H1 (cell line): ENCODE measurements around the gene MMP15. TPM values are rescaled to one million over a fixed set of nuclear protein-coding genes. Genes with fewer than 3 reads are reported as not detected.

ENCODE experiments used
- CTCF ChIA-PET: fragments of 300-600 bp; sonication (Branson Sonifier 250); formaldehyde crosslinking; loops from one replicate; lab custom pipeline; 2021; ENCODE audit not compliant: partially characterized antibody; lab: Charles Lee
- POLR2A ChIA-PET: fragments of 300-600 bp; sonication (Branson Sonifier 250); formaldehyde crosslinking; loops from one replicate; lab custom pipeline; 2021; ENCODE audit warnings: inconsistent platforms; ENCODE audit not compliant: partially characterized antibody; lab: Charles Lee
- DNase-seq, 2 experiments: peaks; one replicate each; pipeline versions ENCODE4 v3.0.0 to v3.0.0-alpha.2; 2010 to 2022; ENCODE audit warnings: low spot score in 2 of 2, low read depth in 1 of 2, mixed read lengths in 1 of 2
- FAIRE-seq: peaks from 2 replicates; lab custom pipeline; 2011; peaks lifted over from hg19 to GRCh38; lab: Jason Lieb, UNC
- H2AFZ ChIP-seq: 2 replicates; pipeline ENCODE4 v1.8.1; 2012; ENCODE audit warnings: low read length, inconsistent platforms
- H2AK5ac ChIP-seq: 2 replicates; pipeline ENCODE4 v1.6.1; 2013; ENCODE audit warnings: low read depth, low read length
- H2BK120ac ChIP-seq: replicated peaks from 2 replicates; pipeline ENCODE3; 2013; ENCODE audit warnings: low read depth, low read length, inconsistent platforms
- H2BK12ac ChIP-seq: 2 replicates; pipeline ENCODE4 v1.6.1; 2013; ENCODE audit warnings: low read depth, low read length
- H2BK15ac ChIP-seq: 2 replicates; pipeline ENCODE4 v1.6.1; 2013; ENCODE audit warnings: low read length
- H2BK20ac ChIP-seq: 2 replicates; pipeline ENCODE4 v1.6.1; 2013; ENCODE audit warnings: low read length
- H2BK5ac ChIP-seq: 2 replicates; pipeline ENCODE4 v1.6.1; 2013; ENCODE audit warnings: low read depth, low read length
- H3K14ac ChIP-seq: 2 replicates; pipeline ENCODE4 v1.6.1; 2013; ENCODE audit warnings: inconsistent platforms; ENCODE audit not compliant: insufficient read length
- H3K18ac ChIP-seq: 2 replicates; pipeline ENCODE4 v1.6.1; 2013; ENCODE audit warnings: low read length; ENCODE audit errors: extremely low read depth
- H3K23ac ChIP-seq: 2 replicates; pipeline ENCODE4 v1.6.1; 2013; ENCODE audit warnings: inconsistent platforms; ENCODE audit not compliant: insufficient read length
- H3K23me2 ChIP-seq: 2 replicates; pipeline ENCODE4 v1.6.1; 2013; ENCODE audit warnings: low read depth, low read length
- H3K27ac ChIP-seq: 2 replicates; pipeline ENCODE4 v1.6.1; 2011; ENCODE audit warnings: low read depth, low read length, inconsistent platforms
- H3K27me3 ChIP-seq, 4 experiments: replicated peaks in 1 of 4; 1 replicate in 1 of 4; 2 replicates in 3 of 4; pipeline versions ENCODE4 v1.6.1 to v1.8.1; 2011 to 2013; ENCODE audit warnings: low read length in 3 of 4, mild to moderate bottlenecking in 3 of 4, inconsistent platforms in 2 of 4, mixed read lengths in 2 of 4, moderate library complexity in 1 of 4; ENCODE audit not compliant: control insufficient read depth in 3 of 4, insufficient read depth in 3 of 4; ENCODE audit errors: extremely low read depth in 1 of 4
- H3K36me3 ChIP-seq, 4 experiments: 2 replicates each; pipeline versions ENCODE4 v1.6.1 to v1.8.1; 2011 to 2013; ENCODE audit warnings: mild to moderate bottlenecking in 4 of 4, low read length in 3 of 4, moderate library complexity in 2 of 4, control low read depth in 1 of 4, inconsistent platforms in 1 of 4; ENCODE audit not compliant: insufficient read depth in 4 of 4, control insufficient read depth in 2 of 4
- H3K4ac ChIP-seq: replicated peaks from 2 replicates; pipeline ENCODE3; 2013; ENCODE audit warnings: low read length, low read depth, mixed read lengths, inconsistent platforms; ENCODE audit not compliant: insufficient read length
- H3K4me1 ChIP-seq, 4 experiments: replicated peaks in 1 of 4; 1 replicate in 1 of 4; 2 replicates in 3 of 4; pipeline versions ENCODE4 v1.6.1 to v1.8.1; 2011 to 2013; ENCODE audit warnings: low read length in 3 of 4, inconsistent platforms in 2 of 4, mixed read lengths in 1 of 4; ENCODE audit not compliant: insufficient read depth in 4 of 4, control insufficient read depth in 3 of 4
- H3K4me2 ChIP-seq, 2 experiments: 2 replicates each; pipeline versions ENCODE4 v1.6.1 to v1.8.1; 2011 to 2013; ENCODE audit warnings: low read depth in 2 of 2, low read length in 2 of 2, control low read depth in 1 of 2, inconsistent platforms in 1 of 2, mild to moderate bottlenecking in 1 of 2; ENCODE audit not compliant: insufficient read depth in 1 of 2
- H3K4me3 ChIP-seq, 4 experiments: fragments of 200-600, 300-600 bp in 1 of 4; sonication (generic), shearing (Covaris generic), sonication (Bioruptor Twin) in 1 of 4; 2 replicates each; pipeline versions ENCODE4 v1.5.1 to v1.8.1; 2011 to 2016; ENCODE audit warnings: low read length in 4 of 4, low read depth in 3 of 4, control low read depth in 2 of 4, inconsistent platforms in 2 of 4, mild to moderate bottlenecking in 2 of 4, mixed read lengths in 1 of 4, moderate library complexity in 1 of 4; ENCODE audit not compliant: insufficient read depth in 2 of 4; ENCODE audit errors: extremely low read depth in 1 of 4
- H3K56ac ChIP-seq: replicated peaks from 2 replicates; pipeline ENCODE3; 2013; ENCODE audit warnings: low read depth, mild to moderate bottlenecking, mixed read lengths, low read length, inconsistent platforms; ENCODE audit not compliant: insufficient read length
- H3K79me1 ChIP-seq: 2 replicates; pipeline ENCODE4 v1.6.1; 2013; ENCODE audit warnings: low read depth, low read length, control low read depth
- H3K79me2 ChIP-seq, 2 experiments: 2 replicates each; pipeline versions ENCODE4 v1.6.1 to v1.8.1; 2012 to 2013; ENCODE audit warnings: low read length in 2 of 2, mild to moderate bottlenecking in 2 of 2, inconsistent platforms in 1 of 2; ENCODE audit not compliant: insufficient read depth in 2 of 2, control insufficient read depth in 1 of 2
- H3K9ac ChIP-seq, 4 experiments: replicated peaks in 1 of 4; 1 replicate in 1 of 4; 2 replicates in 3 of 4; pipeline versions ENCODE4 v1.6.1 to v1.8.1; 2011 to 2013; ENCODE audit warnings: low read depth in 3 of 4, low read length in 3 of 4, control low read depth in 2 of 4, mild to moderate bottlenecking in 2 of 4, moderate library complexity in 2 of 4, inconsistent platforms in 1 of 4; ENCODE audit errors: extremely low read depth in 1 of 4
- H3K9me3 ChIP-seq, 2 experiments: 2 replicates each; pipeline versions ENCODE4 v1.6.1 to v1.8.1; 2012 to 2013; ENCODE audit warnings: mild to moderate bottlenecking in 2 of 2, moderate library complexity in 2 of 2, control low read depth in 1 of 2, inconsistent platforms in 1 of 2, low read depth in 1 of 2, low read length in 1 of 2, mixed read lengths in 1 of 2; ENCODE audit not compliant: insufficient read depth in 2 of 2
- H4K20me1 ChIP-seq, 2 experiments: replicated peaks in 1 of 2; 2 replicates each; pipeline versions ENCODE3 to v1.8.1; 2011 to 2013; ENCODE audit warnings: inconsistent platforms in 2 of 2, low read length in 2 of 2, mild to moderate bottlenecking in 1 of 2; ENCODE audit not compliant: insufficient read depth in 2 of 2, control insufficient read depth in 1 of 2
- H4K5ac ChIP-seq: 2 replicates; pipeline ENCODE4 v1.6.1; 2013; ENCODE audit warnings: low read length, low read depth, mixed read lengths, inconsistent platforms; ENCODE audit not compliant: insufficient read length
- H4K8ac ChIP-seq: 2 replicates; pipeline ENCODE4 v1.8.0; 2013; ENCODE audit warnings: mild to moderate bottlenecking, moderate library complexity, low read length, inconsistent platforms; ENCODE audit not compliant: insufficient read depth; ENCODE audit errors: extremely low read depth
- H4K91ac ChIP-seq: replicated peaks from 2 replicates; pipeline ENCODE3; 2013; ENCODE audit warnings: low read length, mixed read lengths, inconsistent platforms; ENCODE audit not compliant: insufficient read length
- CHD2 ChIP-seq: IDR thresholded peaks from 2 replicates; pipeline ENCODE4 v1.6.1; 2012; ENCODE audit warnings: low read length, improper control_type of control experiment
- CTBP2 ChIP-seq: IDR thresholded peaks from 2 replicates; pipeline ENCODE4 v1.7.0; 2011; ENCODE audit warnings: borderline replicate concordance, mild to moderate bottlenecking, moderate library complexity, mixed read lengths, low read length; ENCODE audit not compliant: insufficient read depth, insufficient read length
- E2F6 ChIP-seq: IDR thresholded peaks from 2 replicates; pipeline ENCODE4 v1.6.1; 2012; ENCODE audit warnings: inconsistent platforms
- GABPA ChIP-seq: IDR thresholded peaks from 2 replicates; pipeline ENCODE4 v1.6.1; 2011; ENCODE audit warnings: mild to moderate bottlenecking, low read length, moderate library complexity, borderline replicate concordance; ENCODE audit not compliant: insufficient read depth
- GTF2F1 ChIP-seq: IDR thresholded peaks from 2 replicates; pipeline ENCODE4 v1.6.1; 2012; ENCODE audit warnings: low read depth, low read length, improper control_type of control experiment, borderline replicate concordance
- JUN ChIP-seq: IDR thresholded peaks from 2 replicates; pipeline ENCODE4 v1.6.1; 2011; ENCODE audit warnings: low read depth, mild to moderate bottlenecking, improper control_type of control experiment, low read length
- POU5F1 ChIP-seq: IDR thresholded peaks from 2 replicates; pipeline ENCODE4 v1.6.1; 2011; ENCODE audit warnings: low read depth, mild to moderate bottlenecking, low read length, moderate library complexity
- RNF2 ChIP-seq: fragments of 200-900, 300-1000 bp; sonication (generic); IDR thresholded peaks from 2 replicates; pipeline ENCODE4 v1.7.1; 2016; ENCODE audit warnings: borderline replicate concordance, low read depth, mild to moderate bottlenecking, antibody characterized with exemption, low read length; ENCODE audit not compliant: poor library complexity, severe bottlenecking; ENCODE audit errors: missing control alignments
- SAP30 ChIP-seq: fragments of 300-600 bp; sonication (generic); IDR thresholded peaks from 2 replicates; pipeline ENCODE4 v1.7.1; 2012; ENCODE audit warnings: low read length, moderate library complexity, mild to moderate bottlenecking, inconsistent platforms; ENCODE audit not compliant: insufficient read depth, insufficient replicate concordance
- SP2 ChIP-seq: IDR thresholded peaks from 2 replicates; pipeline ENCODE4 v1.6.1; 2012; ENCODE audit warnings: mild to moderate bottlenecking, low read length, inconsistent platforms
- TCF12 ChIP-seq: IDR thresholded peaks from 2 replicates; pipeline ENCODE4 v1.6.1; 2011; ENCODE audit warnings: low read depth, mild to moderate bottlenecking, low read length
- ZNF274 ChIP-seq: IDR thresholded peaks from 2 replicates; pipeline ENCODE4 v1.7.0; 2012; ENCODE audit warnings: low read length, borderline replicate concordance; ENCODE audit errors: extremely low read depth
- WGBS, 2 experiments: shearing (Covaris generic) in 1 of 2; methylation state at CpG; one replicate each; pipeline versions ENCODE4 v1.1.6 to v1.1.7; 2013 to 2015; ENCODE audit warnings: low lambda C conversion rate in 2 of 2, mixed read lengths in 2 of 2, inconsistent platforms in 1 of 2, low coverage in 1 of 2, missing lambda C conversion rate in 1 of 2; ENCODE audit not compliant: insufficient replicate concordance in 2 of 2, insufficient coverage in 1 of 2, insufficient read length in 1 of 2; ENCODE audit errors: extremely low coverage in 1 of 2, missing lambda C conversion rate in 1 of 2; 5-methylcytosine and 5-hydroxymethylcytosine counted together
- polyA plus RNA-seq, 7 experiments: library from polyadenylated mRNA; depleted of rRNA in 3 of 7; stranded (reverse) in 5 of 7; unstranded in 2 of 7; fragments of >200 nt in 5 of 7; fragments of 200-250 nt in 2 of 7; gene quantifications; 1 replicate in 5 of 7; 2 replicates in 1 of 7; 4 replicates in 1 of 7; pipeline versions ENCODE4 v1.2.1 to v1.2.3, GENCODE V29; 2011 to 2013; ENCODE audit warnings: missing spikeins in 2 of 7, mixed read lengths in 2 of 7
- total RNA-seq: library from RNA; stranded (reverse); fragmentation: NEBNext Ultra II Directional; extraction: Animal tissue kit (Norgen Biotek cat#: 25700); gene quantifications from 2 replicates; pipeline ENCODE4 v1.2.1, GENCODE V29; 2021

Gene MMP15
- total and polyA plus RNA-seq, 2 of the 8 experiments (the other 6 are each of a cell fraction or from before 2014, with no cell fraction given): 38.5 to 42.2 TPM

GRCh38 chr16:58016840-58017446 lies 8.6 kb upstream of the MMP15 start:
- WGBS, 2 experiments: 92% methylated on average over 12 of the region's 12 CpGs; no CpG with 5 or more reads in 1 of the 2 experiments
- H2AK5ac ChIP-seq: no peak overlapping the region
- no peak overlapping the region for H4K8ac ChIP-seq
- H3K4ac ChIP-seq: no peak overlapping the region
- POLR2A ChIA-PET: interaction anchor here (1.2 kb wide), 2 partner anchors 21 to 91 kb away, joined by 3 read pairs; no protein-coding TSS in a partner anchor
- H3K9ac ChIP-seq: no peak overlapping the region
- H2AFZ ChIP-seq: no peak overlapping the region
- no peak overlapping the region for H2BK12ac ChIP-seq
- peaks cover 0 to 2% of the 10 kb centered on the region in 2 experiments for H4K20me1 ChIP-seq
- no peak overlapping the region for H3K18ac ChIP-seq
- CTCF ChIA-PET: interaction anchor here (1.6 to 5.3 kb wide), 3 partner anchors 93 to 111 kb away, joined by 8 to 52 read pairs (median 10); no protein-coding TSS in a partner anchor
- H3K79me1 ChIP-seq: 0 out of 2 replicates have a peak, but pooled peaks cover 2% of the 10 kb centered on the region
- no peak overlapping the region for H3K23ac ChIP-seq
- no peak overlapping the region for H3K27ac ChIP-seq
- DNase-seq (no peak), FAIRE-seq (no peak)
- H3K4me1 ChIP-seq: no peaks in the 10 kb centered on the region; a peak in 1 of 7 replicates
- no peak overlapping the region for H2BK5ac ChIP-seq
- H3K9me3 ChIP-seq: no peaks in the 10 kb centered on the region
- no peak overlapping the region for H2BK20ac ChIP-seq
- H3K79me2 ChIP-seq: no peaks in the 10 kb centered on the region
- no peak overlapping the region for H3K4me2 ChIP-seq
- no peaks in the 10 kb centered on the region for H3K27me3 ChIP-seq
- H2BK15ac ChIP-seq: no peak overlapping the region
- H3K36me3 ChIP-seq: no peaks in the 10 kb centered on the region; a peak in 1 of 8 replicates
- no peak overlapping the region for H4K91ac ChIP-seq
- H3K4me3 ChIP-seq: no peak overlapping the region
- no peak overlapping the region for H4K5ac ChIP-seq
- H3K14ac ChIP-seq: no peak overlapping the region
- H2BK120ac ChIP-seq: no peak overlapping the region
- no peak overlapping the region for H3K56ac ChIP-seq
- H3K23me2 ChIP-seq: no peaks in the 10 kb centered on the region
- TF ChIP-seq POU5F1 (no peak), CHD2 (no peak), CTBP2 (no peak), GTF2F1 (no peak), JUN (no peak), RNF2 (no peak), SAP30 (no peak), TCF12 (no peak), ZNF274 (no peak), E2F6 (no peak), GABPA (no peak), SP2 (no peak)
